Activated CD8-positive, alpha-beta memory T cell treated with anti-CD3 and anti-CD28 coated beads, Interleukin-2, amount 50 U/mL, for 24 hours (primary cell): ENCODE results near the gene GP9.
"Not testable (repeated sequence)": the region's sequence is repeated elsewhere in the genome, so short reads cannot be mapped to it uniquely, and the experiment has no call there.

Experiments
- DNase-seq: peaks from one replicate; pipeline ENCODE4 v3.0.0-alpha.2; 2020; ENCODE audit errors: extremely low read depth

Gene GP9

GRCh38 chr3:129070086-129070885 is 9.7 kb downstream of the GP9 start:
- no peak for DNase-seq

- no peak for DNase-seq
Measured at GRCh38 chr3:129077222-129077621, 16.6 kb downstream of the GP9 start.

GRCh38 chr3:129078510-129078909 is 17.9 kb downstream of the GP9 start:
- no peak for DNase-seq

GRCh38 chr3:129081503-129081902 is 20.9 kb downstream of the GP9 start:
- no peak for DNase-seq

- DNase-seq, result no peak
Measured at GRCh38 chr3:129082026-129082425, 21.4 kb downstream of the GP9 start.

GRCh38 chr3:129084501-129084900 is 23.9 kb downstream of the GP9 start:
- no peak for DNase-seq

- no peak for DNase-seq
Measured at GRCh38 chr3:129085165-129085715, 24.7 kb downstream of the GP9 start.

- DNase-seq, result no peak
Measured at GRCh38 chr3:129085818-129086217, 25.2 kb downstream of the GP9 start.

GRCh38 chr3:129087138-129087702 is 26.6 kb downstream of the GP9 start:
- no peak for DNase-seq

- not testable (repeated sequence) for DNase-seq
Measured at GRCh38 chr3:129087904-129088303, 27.3 kb downstream of the GP9 start.

GRCh38 chr3:129088312-129088711 is 27.7 kb downstream of the GP9 start:
- DNase-seq, result not testable (repeated sequence)

GRCh38 chr3:129095285-129095684 is 34.7 kb downstream of the GP9 start:
- DNase-seq, result no peak

GRCh38 chr3:129100274-129100673 is 39.7 kb downstream of the GP9 start:
- DNase-seq, result no peak

- no peak for DNase-seq
Measured at GRCh38 chr3:129101370-129102138, 41.0 kb downstream of the GP9 start.

GRCh38 chr3:129103296-129103695 is 42.7 kb downstream of the GP9 start:
- DNase-seq, result no peak

- no peak for DNase-seq
Measured at GRCh38 chr3:129104051-129104450, 43.5 kb downstream of the GP9 start.

GRCh38 chr3:129104498-129105079 is 44.0 kb downstream of the GP9 start:
- no peak for DNase-seq

GRCh38 chr3:129105862-129106261 is 45.3 kb downstream of the GP9 start:
- DNase-seq, result no peak

- DNase-seq, result no peak
Measured at GRCh38 chr3:129106320-129106719, 45.7 kb downstream of the GP9 start.

GRCh38 chr3:129106866-129107565 is 46.4 kb downstream of the GP9 start:
- DNase-seq, result no peak

- DNase-seq, result no peak
Measured at GRCh38 chr3:129107793-129108192, 47.2 kb downstream of the GP9 start.
